Activated CD4-positive, alpha-beta T cell treated with anti-CD3 and anti-CD28 coated beads, Interleukin-2, Interleukin-4, amounts not matched to agents 100 ng/mL and 50 ng/mL, durations not matched to agents 16 hours and 8 hours (primary cell): ENCODE measurements around the gene AGO4.
"Not testable (repeated sequence)": the region's sequence is repeated elsewhere in the genome, so short reads cannot be mapped to it uniquely, and the experiment has no call there.

ENCODE experiments used
- DNase-seq: peaks from one replicate; pipeline ENCODE4 v3.0.0-alpha.2; 2020; ENCODE audit warnings: low spot score

AGO4 gene

GRCh38 chr1:35807614-35808449 lies at the start of gene AGO4:
Gene AGO4 (plus strand): TSS chr1:35808016. CDS start chr1:35808417, 401 bp downstream.
- DNase-seq, result peak; percentile 22

DNA sequence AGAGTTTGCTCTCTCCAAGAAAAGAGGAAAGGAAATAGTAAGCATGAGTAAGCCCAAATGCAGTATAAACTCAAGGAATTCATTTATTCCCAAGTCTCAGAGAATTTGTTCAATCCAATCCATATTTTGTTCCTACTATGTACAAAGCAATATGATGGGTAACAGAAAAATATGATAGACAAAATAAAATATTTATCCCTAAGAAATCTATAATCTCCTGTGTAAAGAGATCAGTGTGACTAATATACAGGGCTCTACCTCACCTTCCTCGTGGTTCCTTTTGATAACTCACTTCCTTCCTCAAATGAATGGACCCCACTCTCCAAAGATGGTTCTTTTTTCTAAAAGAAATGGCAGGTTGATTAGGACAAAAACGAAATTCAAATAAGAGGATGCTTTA lies 45.7 kb upstream of the AGO4 start:
- no peak for DNase-seq

DNA sequence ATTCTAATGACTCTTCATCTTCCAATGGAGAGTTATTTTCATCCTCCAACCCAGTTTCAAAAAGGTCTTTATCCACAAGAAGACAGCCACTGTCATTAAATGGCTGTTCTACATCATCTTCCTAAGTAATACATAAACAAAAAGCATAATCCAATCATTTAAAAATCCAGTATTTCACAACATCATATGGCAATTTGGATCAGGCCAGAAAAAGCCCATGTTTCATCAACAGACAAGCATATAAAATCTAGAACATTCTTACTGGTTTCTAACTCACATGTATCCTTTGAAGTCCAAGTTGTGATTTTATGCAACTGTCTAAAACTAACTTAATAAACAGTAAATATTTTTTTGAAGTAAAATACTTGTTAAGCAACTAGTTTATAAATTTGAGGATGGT lies 44.6 kb upstream of the AGO4 start:
- no peak for DNase-seq

DNA sequence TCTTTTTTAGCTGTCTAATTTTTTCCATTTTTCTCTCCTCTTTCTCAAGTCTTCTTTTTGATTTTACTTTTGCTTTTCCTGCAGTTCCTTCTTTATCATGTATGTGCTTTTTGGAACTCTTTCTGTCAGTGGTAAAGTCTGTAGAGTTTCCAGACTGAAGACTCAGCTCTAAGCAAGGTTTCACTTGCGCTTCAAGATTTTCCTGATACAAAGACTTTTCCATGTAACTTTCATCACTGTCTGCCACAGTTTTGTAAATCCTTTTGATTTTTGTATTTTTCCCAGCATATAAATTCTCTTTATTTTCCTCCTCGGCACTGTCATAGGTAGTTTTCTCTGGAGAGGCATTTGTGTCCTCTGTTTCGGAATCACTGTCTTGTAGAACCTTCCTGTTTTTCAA lies 43.5 kb upstream of the AGO4 start:
- DNase-seq, result no peak

DNA sequence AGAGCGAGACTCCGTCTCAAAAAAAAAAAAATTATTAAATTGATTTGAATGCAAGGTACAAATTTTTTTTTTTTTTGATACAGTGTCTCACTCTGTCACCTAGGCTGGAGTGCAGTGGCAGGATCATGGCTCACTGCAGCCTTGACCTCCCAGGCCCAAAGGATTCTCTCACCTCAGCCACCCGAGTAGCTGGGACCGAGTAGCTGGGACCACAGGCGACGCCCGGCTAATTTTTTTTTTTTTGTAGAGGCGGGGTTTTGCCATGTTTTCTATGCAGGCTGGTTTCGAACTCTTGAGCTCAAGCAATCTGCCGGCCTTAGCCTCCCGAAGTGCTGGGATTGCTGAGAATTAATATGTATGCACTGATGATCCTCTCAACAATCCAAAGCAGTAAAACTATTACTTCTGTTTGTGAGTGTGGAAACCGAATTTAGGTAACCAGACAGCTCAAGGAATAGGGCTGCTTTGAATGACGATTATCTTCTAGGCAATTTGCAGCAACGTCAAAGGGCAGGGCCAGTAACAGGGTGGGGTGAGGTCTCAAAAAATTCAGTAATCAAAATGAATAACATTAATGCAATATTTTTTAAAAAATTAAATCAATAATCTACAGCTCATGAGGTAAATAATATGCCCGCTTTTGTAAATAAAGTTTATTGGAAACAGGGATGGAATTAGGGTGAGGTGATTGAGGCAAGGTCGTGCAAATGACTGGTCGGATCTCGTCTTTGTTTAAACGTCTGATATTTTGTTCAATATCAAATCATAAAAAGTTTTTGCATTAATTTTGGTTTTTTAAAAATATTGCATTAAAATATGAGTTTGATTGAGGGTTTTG lies 39.2 kb upstream of the AGO4 start:
- DNase-seq, result no peak

GRCh38 chr1:35769188-35769758 lies 38.5 kb upstream of the AGO4 start:
- DNase-seq, result peak; percentile 88

- no peak for DNase-seq
These were observed 34.1 kb upstream of the AGO4 start for GRCh38 chr1:35773711-35774110.

DNA sequence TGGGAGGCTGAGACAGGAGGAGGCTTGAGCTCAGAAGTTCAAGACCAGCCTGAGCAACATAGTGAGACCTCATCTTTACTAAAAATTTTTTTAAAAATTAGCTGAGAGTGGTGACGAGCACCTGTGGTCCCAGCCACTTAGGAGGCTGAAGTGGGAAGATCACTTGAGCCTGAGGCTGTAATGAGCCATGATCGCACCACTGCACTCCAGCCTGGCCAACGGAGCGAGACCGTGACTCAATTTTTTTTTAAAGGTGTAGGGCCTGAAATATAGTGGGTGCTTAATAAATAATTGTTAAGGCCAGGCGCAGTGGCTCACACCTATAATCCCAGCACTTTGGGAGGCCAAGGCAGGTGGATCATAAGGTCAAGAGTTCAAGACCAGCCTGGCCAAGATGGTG lies 31.6 kb upstream of the AGO4 start:
- DNase-seq, result not testable (repeated sequence)

DNA sequence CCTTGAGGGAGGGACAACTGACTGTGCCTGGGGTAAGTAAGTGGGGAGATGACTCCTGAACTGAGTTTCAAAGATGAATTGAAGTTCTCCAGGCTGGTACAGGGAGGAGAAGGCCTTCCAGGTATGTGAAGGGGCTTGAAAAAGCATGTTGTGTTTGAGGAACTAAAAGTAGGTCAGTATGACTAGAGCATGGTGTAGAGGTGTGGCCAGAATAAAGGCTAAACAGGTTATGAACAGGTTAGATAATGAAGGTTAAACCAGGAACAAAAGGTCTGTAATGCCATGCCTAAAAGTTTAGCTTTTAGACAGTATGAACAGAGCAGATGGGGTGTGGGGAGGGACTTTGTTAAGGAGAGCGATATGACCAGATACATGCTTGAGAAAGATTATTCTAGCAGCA lies 30.7 kb upstream of the AGO4 start:
- DNase-seq, result no peak

DNA sequence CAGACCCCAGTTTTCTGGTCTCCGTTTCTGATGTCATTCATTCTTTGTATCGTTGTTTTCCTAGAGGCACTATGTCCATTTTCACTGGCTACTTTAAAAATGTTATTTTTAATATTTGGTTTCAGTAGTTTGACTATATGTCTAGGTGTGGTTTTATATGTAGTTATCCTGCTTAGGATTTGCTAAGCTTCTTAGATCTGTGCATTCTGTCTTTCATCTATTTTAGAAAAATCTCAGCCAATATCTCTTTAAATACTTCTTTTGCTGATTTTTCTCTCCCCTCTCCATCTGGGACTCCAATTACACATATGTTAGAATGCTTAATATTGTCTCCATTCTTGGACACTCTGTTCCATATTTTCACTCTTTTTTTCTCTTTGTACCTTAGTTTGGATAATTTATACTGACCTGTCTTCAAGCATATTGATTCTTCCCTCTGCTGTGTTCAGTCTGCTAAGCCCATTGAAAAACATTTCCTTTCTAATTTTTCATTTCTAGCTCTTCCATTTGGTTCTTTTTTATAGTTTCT lies 24.7 kb upstream of the AGO4 start:
- no peak for DNase-seq

DNA sequence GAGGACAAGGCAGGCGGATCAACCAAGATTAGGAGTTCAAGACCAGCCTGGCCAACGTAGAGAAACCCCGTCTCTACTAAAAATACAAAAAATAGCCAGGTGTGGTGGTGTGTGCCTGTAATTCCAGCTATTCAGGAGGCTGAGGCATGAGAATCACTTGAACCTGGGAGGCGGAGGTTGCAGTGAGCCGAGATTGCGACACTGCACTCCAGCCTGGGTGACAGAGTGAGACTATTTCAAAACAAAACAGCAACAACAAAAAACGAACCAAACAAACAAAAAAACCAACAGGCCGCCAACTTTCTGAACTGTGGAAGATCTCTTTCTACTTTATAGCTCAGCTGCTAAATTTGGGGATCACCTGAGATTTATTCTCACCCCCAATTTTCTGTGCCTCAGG lies 23.5 kb upstream of the AGO4 start:
- not testable (repeated sequence) for DNase-seq

DNA sequence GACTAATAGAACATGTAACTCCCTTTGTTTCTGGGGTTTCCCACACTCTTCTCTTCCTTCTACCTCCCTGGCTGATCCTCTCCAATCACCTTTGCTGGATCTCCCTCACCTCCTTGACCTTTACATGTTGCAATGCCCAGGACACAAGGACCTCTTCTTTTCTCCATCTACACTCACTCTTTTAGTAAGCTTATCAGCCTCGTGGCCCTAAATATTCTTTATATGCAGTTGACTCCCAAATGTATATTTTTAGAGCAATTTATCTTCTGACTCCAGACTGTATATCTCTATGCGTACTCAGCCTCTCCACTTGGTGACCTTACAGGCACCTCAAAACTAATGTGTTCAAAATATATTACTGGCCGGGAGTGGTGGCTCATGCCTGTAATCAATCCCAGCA lies 19.7 kb upstream of the AGO4 start:
- DNase-seq, result no peak

GRCh38 chr1:35790670-35791069 lies 17.1 kb upstream of the AGO4 start:
- no peak for DNase-seq

- no peak for DNase-seq
These were observed 12.5 kb upstream of the AGO4 start for GRCh38 chr1:35795295-35795694.

- DNase-seq, result no peak
These were observed 10.4 kb upstream of the AGO4 start for GRCh38 chr1:35797380-35797779.

GRCh38 chr1:35798019-35798418 lies 9.8 kb upstream of the AGO4 start:
- DNase-seq, result not testable (repeated sequence)

- not testable (repeated sequence) for DNase-seq
These were observed 7.5 kb upstream of the AGO4 start for GRCh38 chr1:35800167-35800887.

- DNase-seq, result peak; percentile 23
These were observed 766 bp downstream of the AGO4 start for GRCh38 chr1:35808450-35809113.

- DNase-seq, result no peak
These were observed 1.6 kb downstream of the AGO4 start for GRCh38 chr1:35809114-35810095.
